ENCODE measurements around the gene SGSM2. TPM values are rescaled to one million over a fixed set of nuclear protein-coding genes. Genes with fewer than 3 reads are reported as not detected.

The SGSM2 gene
- total RNA-seq, 1 experiment from 2014 or later: 65.6 TPM

DNA sequence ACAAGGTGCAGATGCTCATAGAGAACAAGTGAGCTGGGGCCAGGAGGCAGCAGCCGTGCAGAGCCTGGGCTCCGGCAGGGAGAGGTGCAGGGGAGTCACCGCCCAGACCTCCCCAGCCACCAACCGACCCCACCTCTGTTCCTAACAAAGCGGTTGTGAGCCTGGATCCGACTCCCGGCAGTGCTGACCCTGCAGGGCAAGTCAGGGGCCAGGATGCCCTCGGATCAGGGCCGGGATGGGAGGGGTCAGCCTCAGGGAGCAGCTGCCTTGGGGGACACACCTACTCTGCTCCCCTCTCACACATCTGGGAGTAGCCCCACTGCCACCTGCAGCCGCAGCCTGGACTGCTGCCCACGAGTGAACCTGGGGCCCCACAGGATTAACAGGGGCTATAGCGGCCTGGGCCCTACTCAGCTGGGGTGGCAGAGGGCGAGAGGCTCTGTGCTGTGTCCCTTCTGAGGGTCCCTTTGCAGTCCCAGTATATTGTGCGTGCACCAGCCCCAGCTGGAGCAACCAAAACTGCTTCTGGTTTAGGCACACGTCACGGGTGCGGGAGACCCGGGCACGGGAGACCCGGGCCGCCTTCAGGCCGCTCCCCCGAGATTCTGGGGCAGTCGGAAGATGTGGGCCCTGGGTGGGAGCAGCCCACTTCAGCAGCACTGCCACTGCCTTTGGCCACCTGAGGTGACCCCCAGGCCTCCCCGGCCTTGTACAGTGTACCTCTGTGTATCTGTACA lies 42.4 kb downstream of the SGSM2 start:
- DNase-seq: no peak
- Histone ChIP-seq H3K4me1 (no peaks in the 10 kb centered on the region), H3K27me3 (replicated peaks; ENCODE audit: control insufficient read depth, insufficient read depth, low read length) (no peaks in the 10 kb centered on the region), H3K36me3 (ENCODE audit: control insufficient read depth, insufficient read depth, low read length) (no peaks in the 10 kb centered on the region; the same call in 1 of the 2 replicates), H3K4me3 (ENCODE audit: low read depth, low read length) (no peak overlapping the region), H3K9me3 (no peaks in the 10 kb centered on the region)
- no peaks in the 10 kb centered on the region for H3K27me3 Mint-ChIP-seq (ENCODE audit: insufficient read depth, unreplicated experiment)
- H3K4me3 Mint-ChIP-seq (ENCODE audit: unreplicated experiment): no peak overlapping the region
- BruUV-seq (replicated peaks): no TSS peak
- no peak overlapping the region for H3K27ac Mint-ChIP-seq (ENCODE audit: unreplicated experiment)
- ChIA-PET CTCF (interaction anchor here (1.1 to 1.2 kb wide), 2 partner anchors 37 to 38 kb away, joined by 3 read pairs; no protein-coding TSS in a partner anchor), POLR2A (no interaction called here)
- H3K4me1 Mint-ChIP-seq (ENCODE audit: low read depth, unreplicated experiment): no peaks in the 10 kb centered on the region
- H3K9me3 Mint-ChIP-seq (ENCODE audit: unreplicated experiment): no peaks in the 10 kb centered on the region
- intact Hi-C loops (cut with micrococcal nuclease; ENCODE audit: unreplicated experiment): no loop called here
- H3K36me3 Mint-ChIP-seq (ENCODE audit: insufficient read depth, unreplicated experiment): peaks cover 57% of the 10 kb centered on the region
- TF ChIP-seq, protein P1, sequence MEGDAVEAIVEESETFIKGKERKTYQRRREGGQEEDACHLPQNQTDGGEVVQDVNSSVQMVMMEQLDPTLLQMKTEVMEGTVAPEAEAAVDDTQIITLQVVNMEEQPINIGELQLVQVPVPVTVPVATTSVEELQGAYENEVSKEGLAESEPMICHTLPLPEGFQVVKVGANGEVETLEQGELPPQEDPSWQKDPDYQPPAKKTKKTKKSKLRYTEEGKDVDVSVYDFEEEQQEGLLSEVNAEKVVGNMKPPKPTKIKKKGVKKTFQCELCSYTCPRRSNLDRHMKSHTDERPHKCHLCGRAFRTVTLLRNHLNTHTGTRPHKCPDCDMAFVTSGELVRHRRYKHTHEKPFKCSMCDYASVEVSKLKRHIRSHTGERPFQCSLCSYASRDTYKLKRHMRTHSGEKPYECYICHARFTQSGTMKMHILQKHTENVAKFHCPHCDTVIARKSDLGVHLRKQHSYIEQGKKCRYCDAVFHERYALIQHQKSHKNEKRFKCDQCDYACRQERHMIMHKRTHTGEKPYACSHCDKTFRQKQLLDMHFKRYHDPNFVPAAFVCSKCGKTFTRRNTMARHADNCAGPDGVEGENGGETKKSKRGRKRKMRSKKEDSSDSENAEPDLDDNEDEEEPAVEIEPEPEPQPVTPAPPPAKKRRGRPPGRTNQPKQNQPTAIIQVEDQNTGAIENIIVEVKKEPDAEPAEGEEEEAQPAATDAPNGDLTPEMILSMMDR (IDR thresholded peaks at IDR 0.05; ENCODE audit: insufficient read depth in 1 of 2, low read depth in 1 of 2, low read length in 1 of 2, severe bottlenecking in 1 of 2, unreplicated experiment in 1 of 2): no peak

DNA sequence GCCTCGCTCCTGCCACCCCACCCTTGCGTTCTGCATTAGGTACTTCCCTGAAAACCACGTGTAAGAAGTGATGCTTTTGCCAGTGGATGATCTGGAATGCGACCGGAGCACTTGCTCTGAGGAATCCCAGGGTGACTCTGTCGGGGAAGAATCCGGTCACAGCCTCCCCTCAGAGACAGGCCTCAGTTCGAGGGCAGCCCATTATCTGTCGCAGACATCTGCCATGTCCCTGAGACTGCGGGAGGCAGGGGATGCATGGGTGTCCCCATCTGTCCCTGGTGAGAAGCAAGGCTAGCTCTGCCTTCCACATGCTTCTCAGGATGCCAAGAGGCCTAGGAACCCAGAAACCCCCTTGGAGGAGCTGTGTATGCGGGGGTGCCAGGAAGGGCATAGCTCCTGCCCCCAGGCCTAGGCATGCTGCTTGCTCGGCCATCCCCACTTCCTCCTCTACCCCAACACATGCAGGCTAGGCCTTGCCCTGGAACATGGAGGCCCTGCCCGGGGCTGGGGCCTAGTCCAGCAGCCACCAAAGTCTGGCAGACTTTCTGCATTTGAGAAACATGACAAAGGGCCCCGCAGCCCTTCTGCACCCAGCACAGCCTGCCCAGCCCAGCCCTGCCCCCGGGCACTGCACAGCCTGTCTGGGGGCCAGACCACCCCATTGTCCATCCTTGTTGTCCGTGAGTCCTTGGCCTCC lies 43.1 kb downstream of the SGSM2 start:
- Mint-ChIP-seq H3K27me3 (ENCODE audit: insufficient read depth, unreplicated experiment) (no peaks in the 10 kb centered on the region), H3K36me3 (ENCODE audit: insufficient read depth, unreplicated experiment) (peaks cover 52% of the 10 kb centered on the region), H3K4me1 (ENCODE audit: low read depth, unreplicated experiment) (no peaks in the 10 kb centered on the region), H3K27ac (ENCODE audit: unreplicated experiment) (no peak overlapping the region), H3K9me3 (ENCODE audit: unreplicated experiment) (no peaks in the 10 kb centered on the region), H3K4me3 (ENCODE audit: unreplicated experiment) (no peak overlapping the region)
- Histone ChIP-seq H3K4me1 (no peaks in the 10 kb centered on the region), H3K9me3 (no peaks in the 10 kb centered on the region), H3K27me3 (replicated peaks; ENCODE audit: control insufficient read depth, insufficient read depth, low read length) (no peaks in the 10 kb centered on the region), H3K36me3 (ENCODE audit: control insufficient read depth, insufficient read depth, low read length) (no peaks in the 10 kb centered on the region; the same call in 1 of the 2 replicates), H3K4me3 (ENCODE audit: low read depth, low read length) (no peak overlapping the region)
- POLR2A ChIA-PET: no interaction called here
- intact Hi-C loops (cut with micrococcal nuclease; ENCODE audit: unreplicated experiment): no loop called here
- TF ChIP-seq, protein P1 (IDR thresholded peaks at IDR 0.05; ENCODE audit: insufficient read depth in 1 of 2, low read depth in 1 of 2, low read length in 1 of 2, severe bottlenecking in 1 of 2, unreplicated experiment in 1 of 2): no peak
- CTCF ChIA-PET: interaction anchor here (1.2 kb wide), 1 partner anchor 38 kb away, joined by 3 read pairs; no protein-coding TSS in a partner anchor
- BruUV-seq (replicated peaks): TSS peak; percentile 34
- DNase-seq: no peak

DNA sequence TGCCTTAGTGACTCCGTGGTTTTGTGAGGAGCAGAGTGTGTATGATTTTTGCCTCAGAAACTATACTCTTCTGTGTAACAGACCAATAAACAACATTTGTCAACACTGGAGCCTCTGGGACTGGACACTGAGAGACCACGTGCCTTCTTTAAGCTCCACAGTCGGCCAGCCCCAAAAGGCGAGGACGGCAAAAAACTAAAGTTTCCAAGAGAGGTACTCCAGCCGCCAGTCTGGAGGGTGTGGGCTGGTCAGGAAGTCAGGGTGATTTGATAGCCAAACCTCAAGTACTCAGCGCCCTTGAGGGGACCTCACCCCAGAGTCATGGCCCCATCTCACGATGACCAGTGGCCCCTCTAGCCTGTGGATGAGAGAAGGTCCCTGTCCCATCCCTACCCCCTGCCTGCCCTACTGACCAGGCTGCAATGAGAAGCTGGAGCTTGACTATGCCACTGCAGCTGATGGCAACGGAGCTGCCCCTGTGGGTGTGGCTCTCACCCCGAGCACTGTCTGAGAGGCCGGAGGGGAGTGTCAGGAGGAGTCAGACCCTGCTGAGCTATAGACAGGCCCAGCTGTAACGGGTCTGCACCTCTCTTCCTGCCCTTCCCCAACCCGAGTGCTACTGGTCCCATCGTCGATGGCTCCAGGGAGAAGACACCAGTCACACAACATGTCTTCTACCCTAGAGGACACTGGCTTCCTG lies 43.8 kb downstream of the SGSM2 start:
- Mint-ChIP-seq H3K4me3 (ENCODE audit: unreplicated experiment) (no peak overlapping the region), H3K36me3 (ENCODE audit: insufficient read depth, unreplicated experiment) (peaks cover 50% of the 10 kb centered on the region), H3K27ac (ENCODE audit: unreplicated experiment) (no peak overlapping the region), H3K9me3 (ENCODE audit: unreplicated experiment) (no peaks in the 10 kb centered on the region), H3K27me3 (ENCODE audit: insufficient read depth, unreplicated experiment) (no peaks in the 10 kb centered on the region), H3K4me1 (ENCODE audit: low read depth, unreplicated experiment) (no peaks in the 10 kb centered on the region)
- Histone ChIP-seq H3K27me3 (replicated peaks; ENCODE audit: control insufficient read depth, insufficient read depth, low read length) (no peaks in the 10 kb centered on the region), H3K36me3 (ENCODE audit: control insufficient read depth, insufficient read depth, low read length) (no peaks in the 10 kb centered on the region; the same call in 1 of the 2 replicates), H3K9me3 (no peaks in the 10 kb centered on the region), H3K4me3 (ENCODE audit: low read depth, low read length) (no peak overlapping the region), H3K4me1 (no peaks in the 10 kb centered on the region)
- no TSS peak for BruUV-seq (replicated peaks)
- DNase-seq: no peak
- POLR2A ChIA-PET: no interaction called here
- intact Hi-C loops (cut with micrococcal nuclease; ENCODE audit: unreplicated experiment): no loop called here
- TF ChIP-seq, protein P1 (IDR thresholded peaks at IDR 0.05; ENCODE audit: insufficient read depth in 1 of 2, low read depth in 1 of 2, low read length in 1 of 2, severe bottlenecking in 1 of 2, unreplicated experiment in 1 of 2): no peak
- CTCF ChIA-PET: interaction anchor here (0.8 to 4.5 kb wide), 2 partner anchors 35 to 37 kb away, joined by 3 to 213 read pairs; no protein-coding TSS in a partner anchor
